ENCODE results near the gene UVRAG.

The UVRAG gene

DNA sequence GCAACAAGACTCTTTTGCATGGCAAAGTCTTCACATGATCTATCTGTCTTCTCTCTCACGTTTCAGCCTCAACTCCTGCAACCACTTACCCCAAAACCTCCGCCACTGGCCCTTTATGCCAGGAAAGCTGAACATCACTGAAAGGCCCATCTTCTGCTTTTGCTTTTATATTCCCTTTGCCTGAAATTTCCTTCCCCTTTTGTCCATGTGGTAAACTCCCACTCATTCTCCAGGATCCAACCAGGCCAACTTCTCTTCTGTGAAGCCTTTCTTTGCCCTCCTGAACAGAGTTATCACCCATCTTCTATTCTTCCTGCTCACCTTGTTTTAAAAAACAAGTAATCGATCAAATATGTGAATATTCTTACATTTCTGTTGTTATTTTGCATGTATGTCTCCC is 273.5 kb downstream of the UVRAG start:
- no peak for DNase-seq
- H3K27ac ChIP-seq, result no peak overlapping the region
- in situ Hi-C loops (cut with HindIII; ENCODE audit: low pct_ligation_motif_present, low sequenced_read_pairs), result no loop called here

DNA sequence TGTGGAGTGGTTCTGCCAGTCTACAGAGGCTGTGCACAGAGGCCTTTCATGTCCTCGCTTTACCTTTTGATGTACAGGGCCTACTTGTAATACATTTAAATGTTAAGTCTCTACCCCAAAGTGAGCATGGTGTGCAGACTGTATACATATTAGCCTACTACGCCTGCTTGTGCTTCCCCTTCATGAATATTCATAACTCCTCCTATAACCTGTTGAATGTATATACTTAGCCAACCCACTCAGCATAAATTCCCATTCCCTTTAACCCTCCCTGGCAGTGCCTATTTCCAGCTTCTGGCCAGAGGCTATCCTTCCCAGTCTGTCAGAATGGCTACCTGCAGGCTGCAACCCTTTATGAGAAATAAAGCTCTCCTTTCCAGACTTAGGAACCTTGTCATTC is 275.2 kb downstream of the UVRAG start:
- TF ChIP-seq, protein P1, sequence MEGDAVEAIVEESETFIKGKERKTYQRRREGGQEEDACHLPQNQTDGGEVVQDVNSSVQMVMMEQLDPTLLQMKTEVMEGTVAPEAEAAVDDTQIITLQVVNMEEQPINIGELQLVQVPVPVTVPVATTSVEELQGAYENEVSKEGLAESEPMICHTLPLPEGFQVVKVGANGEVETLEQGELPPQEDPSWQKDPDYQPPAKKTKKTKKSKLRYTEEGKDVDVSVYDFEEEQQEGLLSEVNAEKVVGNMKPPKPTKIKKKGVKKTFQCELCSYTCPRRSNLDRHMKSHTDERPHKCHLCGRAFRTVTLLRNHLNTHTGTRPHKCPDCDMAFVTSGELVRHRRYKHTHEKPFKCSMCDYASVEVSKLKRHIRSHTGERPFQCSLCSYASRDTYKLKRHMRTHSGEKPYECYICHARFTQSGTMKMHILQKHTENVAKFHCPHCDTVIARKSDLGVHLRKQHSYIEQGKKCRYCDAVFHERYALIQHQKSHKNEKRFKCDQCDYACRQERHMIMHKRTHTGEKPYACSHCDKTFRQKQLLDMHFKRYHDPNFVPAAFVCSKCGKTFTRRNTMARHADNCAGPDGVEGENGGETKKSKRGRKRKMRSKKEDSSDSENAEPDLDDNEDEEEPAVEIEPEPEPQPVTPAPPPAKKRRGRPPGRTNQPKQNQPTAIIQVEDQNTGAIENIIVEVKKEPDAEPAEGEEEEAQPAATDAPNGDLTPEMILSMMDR (IDR thresholded peaks at IDR 0.05; ENCODE audit: low read depth, low read length, missing control alignments), result no peak
- no peak for DNase-seq
- in situ Hi-C loops (cut with HindIII; ENCODE audit: low pct_ligation_motif_present, low sequenced_read_pairs), result no loop called here
- Histone ChIP-seq H3K4me3 (ENCODE audit: low read depth, low read length) (no peak overlapping the region), H3K36me3 (replicated peaks) (no peaks in the 10 kb centered on the region), H3K27me3 (replicated peaks) (no peaks in the 10 kb centered on the region), H3K27ac (no peak overlapping the region)

More for the DNA sequence above, 273.5 kb downstream of the UVRAG start:
- Histone ChIP-seq H3K4me3 (ENCODE audit: low read depth, low read length) (no peak overlapping the region), H3K27me3 (replicated peaks) (no peaks in the 10 kb centered on the region), H3K36me3 (replicated peaks) (no peaks in the 10 kb centered on the region)
- TF ChIP-seq, protein P1 (IDR thresholded peaks at IDR 0.05; ENCODE audit: low read depth, low read length, missing control alignments), result no peak

DNA sequence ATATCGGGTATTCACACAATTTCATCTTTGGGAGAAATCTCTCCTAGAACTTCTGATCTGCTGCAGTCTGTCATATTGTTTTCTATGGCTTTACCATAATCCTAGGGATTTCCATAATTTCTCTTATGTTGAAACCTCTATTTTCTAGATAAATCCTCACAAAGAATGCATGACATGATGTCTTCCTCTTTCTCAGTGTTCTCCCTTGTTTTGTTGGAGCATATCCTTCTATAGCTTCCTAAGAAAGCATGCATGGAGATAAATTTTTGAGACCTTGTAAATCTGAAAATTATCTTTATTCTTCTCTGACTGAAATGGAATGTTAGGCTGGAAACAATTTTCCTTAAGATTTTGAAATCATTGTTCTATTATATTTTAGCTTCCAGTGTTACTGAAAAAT is 275.8 kb downstream of the UVRAG start:
- Histone ChIP-seq H3K27me3 (replicated peaks) (no peaks in the 10 kb centered on the region), H3K36me3 (replicated peaks) (no peaks in the 10 kb centered on the region), H3K27ac (no peak overlapping the region), H3K4me3 (ENCODE audit: low read depth, low read length) (no peak overlapping the region)
- TF ChIP-seq, protein P1 (IDR thresholded peaks at IDR 0.05; ENCODE audit: low read depth, low read length, missing control alignments), result no peak
- in situ Hi-C loops (cut with HindIII; ENCODE audit: low pct_ligation_motif_present, low sequenced_read_pairs), result no loop called here
- no peak for DNase-seq

DNA sequence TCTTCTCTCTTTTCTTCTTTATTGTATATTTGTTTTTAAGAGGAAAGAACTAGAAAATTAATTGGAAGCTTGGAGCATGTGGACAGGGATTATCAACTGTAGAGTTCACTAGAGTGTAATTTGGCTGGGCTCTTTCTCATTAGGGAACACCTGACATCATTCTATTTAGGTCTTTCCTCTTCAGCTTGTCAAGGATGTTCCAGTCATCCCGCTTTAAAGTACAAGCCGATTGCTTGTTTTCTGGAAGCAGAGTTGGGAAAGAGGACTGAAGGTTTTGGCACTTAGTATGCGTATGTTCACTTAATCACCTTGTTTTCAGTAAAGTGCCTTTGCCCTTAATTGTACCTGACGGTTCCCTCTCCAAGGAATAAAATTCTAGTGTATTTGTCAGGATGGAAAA is 279.7 kb downstream of the UVRAG start:
- no peak for DNase-seq
- Histone ChIP-seq H3K27me3 (replicated peaks) (no peaks in the 10 kb centered on the region), H3K4me3 (ENCODE audit: low read depth, low read length) (no peak overlapping the region), H3K27ac (no peak overlapping the region), H3K36me3 (replicated peaks) (no peaks in the 10 kb centered on the region)
- TF ChIP-seq, protein P1 (IDR thresholded peaks at IDR 0.05; ENCODE audit: low read depth, low read length, missing control alignments), result no peak
- in situ Hi-C loops (cut with HindIII; ENCODE audit: low pct_ligation_motif_present, low sequenced_read_pairs), result no loop called here

DNA sequence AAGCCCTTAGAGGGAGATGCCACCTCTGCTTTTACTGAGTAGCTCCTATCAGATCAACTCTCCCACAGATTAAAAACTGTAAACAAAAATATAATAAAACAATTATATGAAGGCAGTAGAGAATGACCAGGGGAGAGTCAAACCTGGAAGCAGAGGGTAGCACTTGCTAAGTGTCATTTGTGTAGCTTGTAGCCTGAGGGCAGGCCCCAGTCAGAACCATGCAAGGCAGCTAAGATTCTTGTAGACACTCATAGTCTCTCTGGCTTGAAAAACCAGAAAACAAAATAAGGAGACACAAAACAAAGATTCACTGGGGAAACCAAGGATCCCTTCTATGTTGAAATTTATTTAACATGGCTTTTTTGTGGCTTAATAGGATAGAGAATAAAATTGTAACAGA is 280.9 kb downstream of the UVRAG start:
- H3K36me3 ChIP-seq (replicated peaks), result no peaks in the 10 kb centered on the region
- in situ Hi-C loops (cut with HindIII; ENCODE audit: low pct_ligation_motif_present, low sequenced_read_pairs), result no loop called here
- TF ChIP-seq, protein P1 (IDR thresholded peaks at IDR 0.05; ENCODE audit: low read depth, low read length, missing control alignments), result no peak
- no peak overlapping the region for H3K4me3 ChIP-seq (ENCODE audit: low read depth, low read length)
- H3K27me3 ChIP-seq (replicated peaks), result no peaks in the 10 kb centered on the region
- DNase-seq, result no peak
- H3K27ac ChIP-seq, result no peak overlapping the region

DNA sequence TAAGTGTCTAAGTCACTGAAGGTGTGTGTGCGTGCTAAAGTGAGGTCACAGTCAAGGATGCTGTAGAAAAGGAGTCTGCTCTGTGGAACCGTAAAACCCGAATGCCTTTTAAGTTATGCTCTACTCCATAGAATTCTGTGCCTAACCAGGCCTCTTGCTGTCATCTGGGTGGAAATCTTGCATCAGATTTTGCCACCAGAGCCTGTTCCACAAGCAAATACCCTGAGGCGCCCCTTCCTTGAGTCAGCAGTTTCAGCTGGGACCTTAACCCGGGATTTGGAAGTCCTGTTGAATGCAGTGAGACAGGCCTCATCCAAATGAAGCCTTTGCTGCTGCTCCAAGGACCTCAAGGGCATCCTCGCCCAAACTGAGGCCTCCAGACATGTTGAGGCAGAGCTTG is 281.5 kb downstream of the UVRAG start:
- in situ Hi-C loops (cut with HindIII; ENCODE audit: low pct_ligation_motif_present, low sequenced_read_pairs), result no loop called here
- H3K27ac ChIP-seq, result no peak overlapping the region
- H3K36me3 ChIP-seq (replicated peaks), result no peaks in the 10 kb centered on the region

More for the DNA sequence above, 281.5 kb downstream of the UVRAG start:
- TF ChIP-seq, protein P1 (IDR thresholded peaks at IDR 0.05; ENCODE audit: low read depth, low read length, missing control alignments), result no peak
- H3K4me3 ChIP-seq (ENCODE audit: low read depth, low read length), result no peak overlapping the region
- DNase-seq, result no peak
- no peaks in the 10 kb centered on the region for H3K27me3 ChIP-seq (replicated peaks)

All from brain microvascular endothelial cell (primary cell).